SH-SY5Y (cell line): ENCODE measurements around the gene MYCL.

Experiments
- GATA2 ChIP-seq: IDR thresholded peaks from 2 replicates; pipeline ENCODE4 v1.6.1; 2011; ENCODE audit warnings: mild to moderate bottlenecking, low read depth, low read length
- GATA3 ChIP-seq: IDR thresholded peaks from 2 replicates; pipeline ENCODE4 v1.6.1; 2011; ENCODE audit warnings: low read depth, mild to moderate bottlenecking, low read length, moderate library complexity

DNA sequence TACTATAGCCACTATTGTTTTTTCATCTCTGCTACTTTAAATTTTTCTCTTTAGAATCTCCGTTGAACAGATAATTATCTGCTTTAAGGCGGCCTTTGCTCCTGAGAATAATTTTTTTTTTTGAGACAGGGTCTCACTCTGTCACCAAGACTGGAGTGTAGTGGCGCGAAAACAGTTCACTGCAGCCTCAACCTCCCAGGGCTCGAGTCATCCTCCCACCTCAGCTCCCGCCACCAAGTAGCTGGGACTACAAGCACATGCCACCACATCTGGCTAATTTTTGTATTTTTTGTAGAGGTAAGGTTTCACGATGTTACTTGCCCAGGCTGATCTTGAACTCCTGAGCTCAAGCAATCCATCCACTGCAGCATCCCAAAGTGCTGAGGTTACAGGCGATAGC is 47.0 kb downstream of the MYCL start:
- no peak for TF ChIP-seq GATA2
- no peak for TF ChIP-seq GATA3
